Tibial nerve (tissue), 3 donors: ENCODE data around the gene ANKMY1.

ENCODE experiments used
- CTCF ChIP-seq, 5 experiments: fragments of 200-600 bp in 3 of 5; fragments of 450-650 bp in 2 of 5; sonication (generic) in 3 of 5; IDR thresholded peaks; one replicate each; pipeline ENCODE4 v1.5.1; 2016 to 2019; ENCODE audit warnings: antibody characterized with exemption in 5 of 5, mild to moderate bottlenecking in 3 of 5, moderate library complexity in 2 of 5
- POLR2A ChIP-seq, 2 donors: fragments of 450-650 bp; IDR thresholded peaks; one replicate each; pipeline ENCODE4 v1.6.1; 2017; ENCODE audit warnings: antibody characterized with exemption in 2 of 2, mild to moderate bottlenecking in 2 of 2, moderate library complexity in 2 of 2

- no peak for TF ChIP-seq POLR2A (IDR thresholded peaks at IDR 0.05)
- TF ChIP-seq CTCF (IDR thresholded peaks at IDR 0.05), result no peak
Observed at GRCh38 chr2:240591784-240592183, 34.0 kb upstream of the ANKMY1 start.
